ENCODE measurements around the gene BCL2. TPM values are rescaled to one million over a fixed set of nuclear protein-coding genes. Genes with fewer than 3 reads are reported as not detected.
A peak's percentile ranks its signal among the peaks of the same experiment; 100 is the strongest.

BCL2 gene
- 10 to 100 TPM; 14.3 to 34.8 (median 23.5) TPM for total RNA-seq

DNA sequence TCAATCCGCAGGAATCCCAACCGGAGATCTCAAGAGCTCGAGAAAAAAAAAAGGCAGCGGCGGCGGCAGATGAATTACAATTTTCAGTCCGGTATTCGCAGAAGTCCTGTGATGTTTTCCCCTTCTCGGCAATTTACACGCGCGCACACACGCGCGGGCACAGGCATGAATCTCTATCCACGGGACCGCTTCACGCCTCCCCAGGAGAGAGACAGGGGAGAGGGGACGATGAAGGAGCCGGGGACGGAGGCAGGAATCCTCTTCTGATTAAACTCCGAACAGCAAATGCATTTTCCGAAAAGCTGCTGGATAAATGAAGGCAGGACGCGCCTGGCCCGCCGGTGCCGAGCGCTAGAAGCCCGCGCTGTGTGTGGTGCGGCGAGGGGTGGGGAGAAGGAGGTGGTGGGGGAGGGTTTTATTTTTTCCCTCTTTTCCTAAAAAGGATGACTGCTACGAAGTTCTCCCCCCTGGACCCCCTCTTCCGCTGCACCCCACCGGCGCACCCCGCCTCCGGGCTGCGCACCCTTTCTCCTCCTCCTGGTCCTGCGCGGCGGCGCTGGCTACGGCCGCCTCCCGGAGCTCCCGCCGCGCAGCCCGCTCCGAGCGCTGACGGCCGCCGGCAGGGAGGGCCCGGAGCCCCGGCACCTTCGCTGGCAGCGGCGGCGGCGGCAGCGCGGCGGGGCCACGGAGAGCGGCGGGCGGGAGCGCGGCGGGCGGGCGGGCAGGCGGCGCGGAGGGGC lies at the start of gene BCL2:
TSS of gene BCL2 (minus strand) at position 387 of the 740 bp plus-strand sequence.
- peak; percentile 45 for DNase-seq
- peak; percentile 12 for TF ChIP-seq POLR2A (IDR thresholded peaks at IDR 0.05)
- TF ChIP-seq EP300 (IDR thresholded peaks at IDR 0.05; ENCODE audit: low read depth) = no peak
- TF ChIP-seq CTCF (IDR thresholded peaks at IDR 0.05) = no peak
- TF ChIP-seq POLR2AphosphoS5 (IDR thresholded peaks at IDR 0.05) = peak in 2 of 3 donors; percentile 10 to 61
- in situ Hi-C loops (cut with MboI; ENCODE audit: low pct_ligation_motif_present in 1 of 4, low pct_unique_long_range_greater_than_20kb in 1 of 4, low sequenced_read_pairs in 3 of 4) (loop anchor here (5.0 to 10.0 kb wide), 4 partner anchors 177 to 305 kb away; no protein-coding TSS in a partner anchor), intact Hi-C loops (cut with DNase I; ENCODE audit: low total_unique reads) (loop anchor here (5.0 kb wide), 1 partner anchor 187 kb away; no protein-coding TSS in a partner anchor)
- no peaks in the 10 kb centered on the region for H3K36me3 ChIP-seq
- H3K27ac ChIP-seq = peak within 1 kb of the TSS; percentile 91 to 94 (median 92)
- H3K9me3 ChIP-seq = no peaks in the 10 kb centered on the region
- peak within 1 kb of the TSS; percentile 61 to 89 (median 72) for H3K4me3 ChIP-seq
- WGBS, 2 donors (ENCODE audit: low coverage in 1 of 2) = 0 to 1% methylated on average over 4 to 58 of the region's 78 CpGs
- H3K4me1 ChIP-seq = peaks cover 3 to 45% (median 24%) of the 10 kb centered on the region in 4 donors
- no peaks in the 10 kb centered on the region for H3K27me3 ChIP-seq

- peaks cover 0 to 28% (median 16%) of the 10 kb centered on the region in 4 donors for H3K4me1 ChIP-seq
- no peak overlapping the region for H3K27ac ChIP-seq
- H3K27me3 ChIP-seq = no peaks in the 10 kb centered on the region
- in situ Hi-C loops (cut with MboI; ENCODE audit: low pct_ligation_motif_present in 1 of 4, low pct_unique_long_range_greater_than_20kb in 1 of 4, low sequenced_read_pairs in 3 of 4) (no loop called here), intact Hi-C loops (cut with DNase I; ENCODE audit: low total_unique reads) (loop anchor here (10.0 kb wide), 1 partner anchor 56 kb away; the partner anchor contains the start of gene VPS4B)
- TF ChIP-seq POLR2A (IDR thresholded peaks at IDR 0.05) (no peak), CTCF (IDR thresholded peaks at IDR 0.05) (no peak), EP300 (IDR thresholded peaks at IDR 0.05; ENCODE audit: low read depth) (no peak), POLR2AphosphoS5 (IDR thresholded peaks at IDR 0.05) (no peak)
- H3K4me3 ChIP-seq = no peak overlapping the region
- no peaks in the 10 kb centered on the region for H3K36me3 ChIP-seq
- no peaks in the 10 kb centered on the region for H3K9me3 ChIP-seq
- WGBS, 2 donors (ENCODE audit: low coverage in 1 of 2) = 78 to 82% methylated on average over 4 of the region's 4 CpGs
- DNase-seq = no peak
These were observed 49.0 kb upstream of the BCL2 start for GRCh38 chr18:63368611-63369010.

DNA sequence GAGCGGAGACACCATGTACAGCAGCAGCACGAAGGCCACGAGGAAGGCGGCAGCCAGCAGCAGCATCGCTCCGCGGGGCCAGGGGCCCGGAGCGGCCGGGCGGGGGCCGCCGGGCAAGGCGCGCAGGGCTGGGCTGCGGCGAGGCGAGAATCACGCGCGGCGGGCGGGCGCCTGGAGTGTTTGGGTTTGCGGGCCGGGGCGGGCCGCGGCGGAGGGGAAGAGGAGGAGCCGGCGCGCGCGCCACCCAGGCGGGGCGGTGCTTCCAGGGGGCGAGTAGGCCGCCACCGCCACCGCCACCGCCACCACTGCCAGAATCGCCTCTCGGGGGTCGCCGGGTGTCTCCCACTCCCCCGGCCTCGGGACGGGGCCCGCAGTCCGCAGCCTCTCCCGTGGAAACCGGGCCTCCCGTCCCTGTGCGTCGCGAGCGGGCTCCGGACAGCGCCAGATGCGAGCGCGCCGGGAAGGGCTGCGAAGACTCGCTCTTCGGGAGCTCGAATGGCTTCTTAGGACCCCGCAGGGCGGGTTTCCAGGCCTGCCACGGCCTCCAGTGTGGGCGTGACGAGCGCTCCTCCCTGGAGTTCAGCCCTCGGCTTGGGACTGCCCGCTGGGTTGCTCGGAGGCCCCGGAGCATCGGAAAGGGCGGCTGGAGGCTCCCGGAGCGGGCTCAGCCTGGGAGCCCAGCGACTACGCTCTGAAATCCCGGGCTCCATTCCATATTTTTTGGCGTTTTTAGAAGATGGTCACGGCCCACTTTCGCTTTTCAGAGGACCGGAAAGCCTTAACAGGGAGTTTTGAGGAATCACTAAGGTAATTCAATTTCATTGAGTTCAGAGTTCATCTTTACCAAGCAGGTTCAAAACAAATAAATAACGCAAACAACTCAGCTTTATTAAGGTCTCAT lies 47.7 kb upstream of the BCL2 start, which contains the start of gene KDSR:
TSS of gene KDSR (minus strand) at position 154 of the 901 bp plus-strand sequence. CDS start at position 66, 88 bp downstream.
- Histone ChIP-seq H3K36me3 (peaks cover 0 to 2% (median 0%) of the 10 kb centered on the region in 4 donors), H3K27ac (peak within 1 kb of the TSS; percentile 95 to 99 (median 98)), H3K4me3 (peak within 1 kb of the TSS; percentile 91 to 98 (median 95)), H3K4me1 (peaks cover 0 to 33% (median 16%) of the 10 kb centered on the region in 4 donors), H3K27me3 (no peaks in the 10 kb centered on the region), H3K9me3 (no peaks in the 10 kb centered on the region)
- TF ChIP-seq POLR2A (IDR thresholded peaks at IDR 0.05) (peak; percentile 95), POLR2AphosphoS5 (IDR thresholded peaks at IDR 0.05) (peak; percentile 65 to 94 (median 91)), EP300 (IDR thresholded peaks at IDR 0.05; ENCODE audit: low read depth) (no peak), CTCF (IDR thresholded peaks at IDR 0.05) (no peak)
- intact Hi-C loops (cut with DNase I; ENCODE audit: low total_unique reads) = loop anchor here (10.0 kb wide), 1 partner anchor 57 kb away; the partner anchor contains the start of gene VPS4B
- DNase-seq = peak; percentile 94
- in situ Hi-C loops (cut with MboI; ENCODE audit: low pct_ligation_motif_present in 1 of 4, low pct_unique_long_range_greater_than_20kb in 1 of 4, low sequenced_read_pairs in 3 of 4) = no loop called here
- 0 to 1% methylated on average over 16 to 23 of the region's 90 CpGs for WGBS, 2 donors (ENCODE audit: low coverage in 1 of 2)

Data from transverse colon (tissue), 4 donors.